Esophagus mucosa (tissue), 1 donor: Measurements from ENCODE around the gene GRPEL2. TPM values are rescaled to one million over a fixed set of nuclear protein-coding genes. Genes with fewer than 3 reads are reported as not detected.
A peak's percentile ranks its signal among the peaks of the same experiment; 100 is the strongest.

Source experiments
- ATAC-seq: fragments of 200-7000 bp; cut with Tn5 transposase; one replicate; pipeline ENCODE4 v1.9.1; 2020
- total RNA-seq: library from RNA; stranded (reverse); gene quantifications from one replicate; pipeline ENCODE4 v1.2.4, GENCODE V29; 2023
- donor health status: DM: yes; HTN: yes; CAD: no.

Gene GRPEL2
- total RNA-seq, 1 donor from 2014 or later: 49.6 TPM

GRCh38 chr5:149319174-149319573 is 26.1 kb upstream of the GRPEL2 start:
- no peak for ATAC-seq

GRCh38 chr5:149320791-149321330 is 24.4 kb upstream of the GRPEL2 start:
- ATAC-seq: peak; percentile 68

GRCh38 chr5:149322518-149322917 is 22.8 kb upstream of the GRPEL2 start:
- ATAC-seq: no peak

- no peak for ATAC-seq
Measured at GRCh38 chr5:149323210-149323609, 22.1 kb upstream of the GRPEL2 start.

- no peak for ATAC-seq
Measured at GRCh38 chr5:149323621-149324205, 21.6 kb upstream of the GRPEL2 start.

- ATAC-seq: no peak
Measured at GRCh38 chr5:149324641-149325040, 20.7 kb upstream of the GRPEL2 start.

- ATAC-seq: peak; percentile 65
Measured at GRCh38 chr5:149325166-149325735, 20.0 kb upstream of the GRPEL2 start.

GRCh38 chr5:149325894-149326293 is 19.4 kb upstream of the GRPEL2 start:
- ATAC-seq: no peak

GRCh38 chr5:149326611-149327010 is 18.7 kb upstream of the GRPEL2 start:
- peak; percentile 82 for ATAC-seq

- ATAC-seq: no peak
Measured at GRCh38 chr5:149328177-149328576, 17.1 kb upstream of the GRPEL2 start.

- peak; percentile 92 for ATAC-seq
Measured at GRCh38 chr5:149333711-149334443, 11.4 kb upstream of the GRPEL2 start.

GRCh38 chr5:149337736-149338135 is 7.6 kb upstream of the GRPEL2 start:
- no peak for ATAC-seq

GRCh38 chr5:149338364-149338763 is 6.9 kb upstream of the GRPEL2 start:
- peak; percentile 13 for ATAC-seq

- no peak for ATAC-seq
Measured at GRCh38 chr5:149340920-149341319, 4.4 kb upstream of the GRPEL2 start.

GRCh38 chr5:149341876-149342275 is 3.4 kb upstream of the GRPEL2 start:
- no peak for ATAC-seq

- no peak for ATAC-seq
Measured at GRCh38 chr5:149344151-149344550, 1.1 kb upstream of the GRPEL2 start.

GRCh38 chr5:149345892-149346222 is 558 bp downstream of the GRPEL2 start:
- ATAC-seq: peak; percentile 44

- ATAC-seq: no peak
Measured at GRCh38 chr5:149348518-149348917, 3.2 kb downstream of the GRPEL2 start.

- ATAC-seq: no peak
Measured at GRCh38 chr5:149349382-149349781, 4.1 kb downstream of the GRPEL2 start.

GRCh38 chr5:149352169-149352568 is 6.9 kb downstream of the GRPEL2 start:
- ATAC-seq: no peak

GRCh38 chr5:149353911-149354310 is 8.6 kb downstream of the GRPEL2 start:
- ATAC-seq: no peak

GRCh38 chr5:149355688-149356087 is 10.4 kb downstream of the GRPEL2 start:
- peak; percentile 34 for ATAC-seq

GRCh38 chr5:149356391-149356790 is 11.1 kb downstream of the GRPEL2 start:
- ATAC-seq: no peak
